PFSK-1 (cell line): ENCODE data around the gene SMNDC1.

Experiments used
- FOXP2 ChIP-seq: optimal IDR thresholded peaks from 2 replicates; pipeline ENCODE3; 2011; ENCODE audit warnings: borderline replicate concordance, control low read depth, inconsistent platforms; ENCODE audit not compliant: insufficient read depth; ENCODE audit errors: extremely low read length, extremely low read depth
- POLR2AphosphoS5 ChIP-seq: IDR thresholded peaks from 2 replicates; pipeline ENCODE4 v1.6.1; 2012; ENCODE audit warnings: low read depth, mild to moderate bottlenecking, control low read depth, low read length, moderate library complexity
- REST ChIP-seq, 2 experiments: IDR thresholded peaks; 2 replicates each; pipeline versions ENCODE4 v1.6.1 to v1.8.0; 2011 to 2012; ENCODE audit warnings: low read depth in 2 of 2, low read length in 2 of 2, control low read depth in 1 of 2, inconsistent platforms in 1 of 2, mild to moderate bottlenecking in 1 of 2, moderate library complexity in 1 of 2; ENCODE audit not compliant: insufficient read depth in 1 of 2

- TF ChIP-seq POLR2AphosphoS5 (no peak), FOXP2 (no peak), REST (IDR thresholded peaks at IDR 0.05; ENCODE audit: insufficient read depth in 1 of 2, low read depth in 2 of 2, low read length in 2 of 2) (no peak)
Measured at GRCh38 chr10:110269374-110270318, 35.1 kb downstream of the SMNDC1 start.
